ENCODE data around the gene GLE1. TPM values are rescaled to one million over a fixed set of nuclear protein-coding genes. Genes with fewer than 3 reads are reported as not detected.

The GLE1 gene
- 48.2 and 61.4 TPM in 2 replicates for total RNA-seq (2014; rRNA removed; shearing (Covaris generic))

- DNase-seq (ENCODE audit: low read depth): peak; percentile 90
Observed at GRCh38 chr9:128504485-128505413, at the start of gene GLE1. TSS of gene GLE1 (plus strand) at chr9:128504719. CDS start at chr9:128504806, 87 bp downstream.

- DNase-seq (ENCODE audit: low read depth): no peak
Observed at GRCh38 chr9:128454991-128455390, 49.5 kb upstream of the GLE1 start.

- DNase-seq (ENCODE audit: low read depth): peak; percentile 97
Observed at GRCh38 chr9:128455849-128456612, 48.5 kb upstream of the GLE1 start, which contains the start of gene ODF2. TSS of gene ODF2 (plus strand) at chr9:128456006. CDS start at chr9:128456092, 86 bp downstream.

- peak; percentile 83 for DNase-seq (ENCODE audit: low read depth)
Observed at GRCh38 chr9:128456613-128457061, 47.9 kb upstream of the GLE1 start.

GRCh38 chr9:128457207-128457606 lies 47.3 kb upstream of the GLE1 start:
- DNase-seq (ENCODE audit: low read depth): no peak

GRCh38 chr9:128459011-128459410 lies 45.5 kb upstream of the GLE1 start:
- DNase-seq (ENCODE audit: low read depth): no peak

- no peak for DNase-seq (ENCODE audit: low read depth)
Observed at GRCh38 chr9:128469070-128469469, 35.4 kb upstream of the GLE1 start.

- peak; percentile 73 for DNase-seq (ENCODE audit: low read depth)
Observed at GRCh38 chr9:128470560-128470959, 34.0 kb upstream of the GLE1 start.

- no peak for DNase-seq (ENCODE audit: low read depth)
Observed at GRCh38 chr9:128473104-128473503, 31.4 kb upstream of the GLE1 start.

- no peak for DNase-seq (ENCODE audit: low read depth)
Observed at GRCh38 chr9:128475867-128476266, 28.7 kb upstream of the GLE1 start.

GRCh38 chr9:128479262-128479661 lies 25.3 kb upstream of the GLE1 start:
- no peak for DNase-seq (ENCODE audit: low read depth)

GRCh38 chr9:128481561-128481960 lies 23.0 kb upstream of the GLE1 start:
- DNase-seq (ENCODE audit: low read depth): no peak

GRCh38 chr9:128482186-128482585 lies 22.3 kb upstream of the GLE1 start:
- DNase-seq (ENCODE audit: low read depth): no peak

GRCh38 chr9:128484686-128485413 lies 19.7 kb upstream of the GLE1 start:
- no peak for DNase-seq (ENCODE audit: low read depth)

GRCh38 chr9:128485414-128485855 lies 19.1 kb upstream of the GLE1 start:
- no peak for DNase-seq (ENCODE audit: low read depth)

GRCh38 chr9:128486201-128486600 lies 18.3 kb upstream of the GLE1 start:
- no peak for DNase-seq (ENCODE audit: low read depth)

- DNase-seq (ENCODE audit: low read depth): no peak
Observed at GRCh38 chr9:128493424-128493823, 11.1 kb upstream of the GLE1 start.

- DNase-seq (ENCODE audit: low read depth): no peak
Observed at GRCh38 chr9:128494108-128494745, 10.3 kb upstream of the GLE1 start.

- no peak for DNase-seq (ENCODE audit: low read depth)
Observed at GRCh38 chr9:128494746-128495129, 9.8 kb upstream of the GLE1 start.

- no peak for DNase-seq (ENCODE audit: low read depth)
Observed at GRCh38 chr9:128495296-128495695, 9.2 kb upstream of the GLE1 start.

GRCh38 chr9:128495804-128496417 lies 8.6 kb upstream of the GLE1 start:
- DNase-seq (ENCODE audit: low read depth): peak; percentile 16

Measured in M059J (cell line).